ENCODE data around the gene MEOX1. TPM values are rescaled to one million over a fixed set of nuclear protein-coding genes. Genes with fewer than 3 reads are reported as not detected.
"Not testable (repeated sequence)": the region's sequence is repeated elsewhere in the genome, so short reads cannot be mapped to it uniquely, and the experiment has no call there.

MEOX1 gene
- not detected in 2 replicates for total RNA-seq (2014; rRNA removed; shearing (Covaris generic))
- not detected in 2 replicates for polyA plus RNA-seq (2015; cell fraction: cytosol; rRNA removed)
- not detected in 2 replicates for polyA plus RNA-seq (2015; cell fraction: nucleus; rRNA removed)

DNA sequence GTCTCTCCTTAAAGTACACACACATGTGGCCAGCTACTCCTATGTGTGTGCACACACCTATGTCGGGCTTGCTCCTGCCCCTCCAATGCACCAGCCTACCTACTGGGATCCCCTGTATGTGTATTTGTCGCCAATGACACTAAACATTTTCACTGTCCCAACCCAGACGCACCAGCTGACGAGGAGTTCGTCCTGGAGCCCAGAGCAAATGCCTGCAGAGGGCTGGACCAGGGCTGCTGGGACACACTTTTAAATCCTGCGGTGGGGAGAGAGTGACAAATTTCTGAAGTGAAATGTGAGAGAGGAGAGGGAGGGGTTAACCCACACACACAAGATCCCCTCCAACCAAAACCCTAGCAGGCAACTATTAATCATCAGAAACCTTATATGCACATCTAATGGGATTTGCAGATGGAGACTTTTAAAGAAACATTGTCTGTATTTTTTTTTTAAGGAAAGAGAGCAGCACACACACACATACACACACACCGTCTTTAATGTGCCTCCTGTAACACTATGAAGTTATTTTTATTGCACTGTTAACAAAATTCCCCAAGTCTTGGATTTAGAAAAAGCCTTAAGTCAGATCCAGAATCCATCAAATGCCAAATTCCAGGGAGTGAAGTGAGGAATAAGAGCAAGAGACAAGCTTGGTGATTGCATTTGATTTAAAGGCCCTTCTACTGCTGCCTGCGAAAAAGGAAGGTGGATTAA is at the start of gene MEOX1:
TSS of gene MEOX1 (minus strand) at position 224 of the 714 bp plus-strand sequence. CDS start 388 bp downstream, outside the sequence.
- DNase-seq (ENCODE audit: low read depth): peak; percentile 80

DNA sequence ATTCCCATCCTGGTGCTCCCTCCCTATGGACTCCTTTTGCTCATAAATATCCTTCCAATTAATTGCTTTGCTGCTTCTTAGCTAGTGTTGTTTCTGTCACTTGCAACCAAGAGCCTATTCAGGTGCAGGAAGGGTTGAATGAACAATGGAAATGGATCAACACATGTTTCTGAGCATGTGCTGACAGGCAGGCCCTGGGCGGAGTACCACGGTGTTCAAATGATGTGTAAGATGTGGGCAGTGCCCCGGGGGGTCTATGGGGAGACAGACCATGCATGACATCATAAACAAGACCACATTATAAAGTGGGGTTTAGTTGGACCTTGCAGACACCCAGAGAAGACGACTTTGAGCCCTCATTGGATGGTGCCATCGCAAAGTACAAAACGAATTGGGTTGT is 48.4 kb upstream of the MEOX1 start:
- DNase-seq (ENCODE audit: low read depth): no peak

DNA sequence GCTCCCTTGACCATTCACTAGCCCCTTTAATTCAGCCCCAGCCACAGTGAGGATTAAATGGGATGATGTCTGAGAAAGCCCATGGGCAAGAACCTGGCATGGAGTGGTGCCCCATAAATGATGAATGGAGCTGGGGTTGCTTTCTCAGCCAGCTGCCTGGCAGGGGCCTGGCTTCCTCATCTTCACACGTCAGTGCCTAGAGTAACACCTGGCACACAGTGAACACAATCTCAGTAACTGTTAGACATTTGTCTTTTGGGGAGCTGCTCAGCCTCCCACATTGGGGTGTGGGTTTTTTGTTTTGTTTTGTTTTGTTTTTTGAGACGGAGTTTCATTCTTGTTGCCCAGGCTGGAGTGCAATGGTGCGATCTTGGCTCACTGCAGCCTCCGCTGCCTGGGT is 47.5 kb upstream of the MEOX1 start:
- DNase-seq (ENCODE audit: low read depth): no peak

DNA sequence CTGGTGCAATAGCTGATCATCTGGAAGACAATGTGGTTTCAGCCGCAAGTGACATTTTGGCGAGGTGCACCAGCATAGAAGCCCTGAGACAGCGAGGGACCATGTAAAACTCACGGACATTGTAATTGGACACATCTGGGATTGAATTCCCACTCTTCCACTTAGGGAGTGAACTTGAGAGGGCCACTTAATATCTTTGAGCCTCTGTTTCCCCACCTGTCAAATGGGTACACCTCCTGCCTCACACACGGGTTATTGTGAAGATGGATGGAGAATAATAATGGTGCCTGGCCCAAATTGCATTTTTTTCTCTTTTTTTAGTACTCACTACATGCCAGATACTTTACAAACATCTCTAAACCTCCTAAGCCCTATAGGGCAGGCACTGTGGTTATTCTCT is 45.5 kb upstream of the MEOX1 start:
- no peak for DNase-seq (ENCODE audit: low read depth)

DNA sequence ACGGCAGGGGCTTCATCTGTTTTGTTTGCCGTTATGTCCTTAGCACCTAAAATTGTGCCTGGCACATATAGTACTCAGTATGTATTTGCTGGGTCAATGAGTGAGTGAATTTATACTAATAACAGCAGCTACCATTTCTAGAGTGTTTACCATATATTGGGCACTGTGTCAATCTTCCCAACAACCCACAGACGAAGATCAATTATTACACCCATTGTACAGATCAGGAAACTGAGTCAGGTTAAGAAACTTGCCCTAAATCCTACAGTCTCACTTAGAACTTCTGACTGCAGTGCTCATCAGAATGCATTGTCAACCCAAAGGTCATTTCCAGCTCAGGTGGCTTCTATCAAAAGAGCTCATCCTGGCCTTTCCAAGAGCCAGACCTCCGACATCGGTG is 44.5 kb upstream of the MEOX1 start:
- no peak for DNase-seq (ENCODE audit: low read depth)

DNA sequence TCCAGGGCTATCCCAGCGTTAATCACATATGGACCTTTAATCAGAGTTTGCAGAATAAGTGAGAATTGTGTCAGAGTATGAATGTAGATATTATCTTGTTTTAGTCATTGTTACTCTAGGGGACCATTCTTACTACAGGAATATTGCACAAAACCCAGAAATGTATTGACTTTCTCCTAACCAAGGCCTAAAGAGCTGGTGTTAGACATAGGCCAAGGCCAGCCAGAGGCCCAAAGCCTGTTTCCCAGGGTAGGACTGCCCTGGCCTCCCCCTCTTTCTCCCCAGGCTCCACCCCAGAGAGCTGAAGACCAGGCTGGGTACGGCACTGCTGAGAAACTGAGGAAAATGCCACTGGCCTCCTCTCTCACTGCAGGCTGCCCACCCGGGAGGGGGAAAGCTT is 41.9 kb upstream of the MEOX1 start:
- DNase-seq (ENCODE audit: low read depth): no peak

DNA sequence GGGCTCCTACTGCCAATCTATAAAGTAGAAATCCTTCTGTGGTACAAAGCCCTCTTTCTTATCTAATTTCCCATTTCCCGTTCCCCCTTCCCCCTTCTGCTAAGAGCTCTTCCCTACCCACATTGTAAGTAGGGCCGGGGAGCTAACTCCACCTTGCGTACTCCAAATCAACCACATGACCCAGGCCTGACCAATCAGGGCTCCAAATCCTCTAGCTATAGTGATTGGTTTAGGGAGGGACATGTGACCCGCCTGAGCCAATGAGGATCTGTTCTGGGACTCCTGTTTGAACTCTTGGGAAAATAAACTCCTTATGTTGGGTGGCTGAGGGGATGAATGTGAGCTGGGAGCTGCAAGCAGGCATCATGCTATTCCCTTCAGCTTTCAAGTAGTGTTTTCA is 40.9 kb upstream of the MEOX1 start:
- no peak for DNase-seq (ENCODE audit: low read depth)

DNA sequence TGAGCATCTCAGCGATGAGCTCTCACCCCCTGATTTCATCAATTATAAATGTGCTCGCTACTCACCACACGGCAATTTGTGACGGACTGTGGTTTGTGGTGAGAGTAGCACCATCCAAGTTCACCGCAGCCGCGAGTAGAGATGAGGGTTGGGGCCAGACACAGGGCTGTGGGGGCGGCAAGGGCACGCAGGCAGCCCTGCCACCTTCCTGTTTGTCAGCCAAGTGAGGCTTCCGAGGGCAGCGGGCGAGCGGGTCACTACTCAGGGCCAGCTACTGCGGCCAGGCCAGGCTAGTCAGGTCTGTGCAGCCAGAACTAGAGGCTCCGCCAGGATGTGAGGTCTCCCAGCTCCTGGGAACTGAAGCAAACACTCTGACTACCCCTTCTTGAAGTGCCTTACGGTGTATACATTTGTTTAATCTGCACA is 39.6 kb upstream of the MEOX1 start:
- DNase-seq (ENCODE audit: low read depth): peak; percentile 92

DNA sequence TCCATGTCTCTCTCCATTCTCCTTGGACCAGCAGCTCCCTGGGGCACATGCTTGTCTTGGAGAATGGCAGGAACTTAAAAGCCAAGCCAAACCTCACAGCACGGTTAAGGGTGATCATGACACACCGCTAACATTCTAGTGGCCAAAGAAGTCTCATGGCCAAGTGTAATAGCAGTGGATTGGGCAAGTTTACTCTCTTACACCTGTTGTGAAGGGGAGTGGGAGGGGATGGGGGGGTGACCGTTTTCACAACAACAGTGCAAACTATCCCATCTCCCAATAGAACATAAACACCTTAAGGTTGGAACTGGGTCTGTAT is 37.7 kb upstream of the MEOX1 start:
- no peak for DNase-seq (ENCODE audit: low read depth)

DNA sequence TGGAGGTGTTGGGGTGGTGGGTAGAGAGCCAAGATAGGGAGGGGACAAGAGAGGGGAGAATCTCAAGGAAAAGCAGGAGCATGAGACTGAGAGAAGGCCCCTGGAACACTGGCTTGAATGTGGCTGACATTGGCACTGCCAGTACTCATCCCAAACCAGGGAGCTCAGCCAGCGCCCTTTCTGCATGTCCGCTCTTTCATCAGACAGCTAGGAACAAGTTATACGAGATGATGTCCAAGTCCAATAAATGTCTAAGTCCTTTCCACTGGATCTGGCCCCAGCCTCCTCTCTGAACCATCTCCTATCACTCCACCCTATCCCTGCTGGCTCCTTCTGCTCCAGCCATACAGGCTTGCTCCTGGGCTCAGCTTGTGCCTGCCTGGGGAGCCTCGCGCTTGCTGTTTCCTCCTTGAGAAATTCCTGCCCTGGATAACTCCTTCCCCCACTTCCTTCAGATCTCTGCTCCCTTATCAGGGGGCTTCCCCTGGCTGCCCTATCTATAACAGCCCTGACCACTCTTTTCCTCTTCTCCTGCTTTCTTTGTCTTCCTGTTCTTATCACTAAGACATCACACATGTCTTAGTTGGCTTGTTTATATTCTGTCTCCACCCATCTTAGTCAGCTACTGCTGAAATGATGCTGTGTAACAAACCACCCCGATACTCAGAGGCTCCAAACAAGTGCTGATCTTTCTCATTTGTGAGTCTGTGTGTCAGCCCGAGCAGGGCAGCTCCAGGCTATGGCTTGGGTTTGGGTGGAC is 37.1 kb upstream of the MEOX1 start:
- no peak for DNase-seq (ENCODE audit: low read depth)

DNA sequence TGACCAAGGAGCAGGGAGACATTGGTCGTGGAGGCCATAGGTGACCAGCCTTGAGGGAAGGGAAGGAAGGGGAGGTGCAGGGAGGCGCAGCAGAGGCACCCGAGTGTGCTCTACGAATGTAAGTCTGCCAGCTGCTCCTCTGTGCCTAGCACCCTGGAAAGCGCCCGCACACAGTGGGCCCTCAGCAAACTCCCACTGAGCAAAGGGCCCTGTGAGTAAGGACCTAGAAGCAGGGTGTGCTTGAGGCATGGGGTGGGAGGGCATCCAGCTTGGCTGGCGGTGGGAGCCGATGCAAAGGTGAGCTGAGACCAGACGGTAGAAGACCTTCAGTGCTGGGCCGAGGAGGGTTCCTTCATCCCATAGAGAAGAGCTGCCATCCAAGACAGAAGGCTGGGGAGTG is 36.2 kb upstream of the MEOX1 start:
- DNase-seq (ENCODE audit: low read depth): no peak

DNA sequence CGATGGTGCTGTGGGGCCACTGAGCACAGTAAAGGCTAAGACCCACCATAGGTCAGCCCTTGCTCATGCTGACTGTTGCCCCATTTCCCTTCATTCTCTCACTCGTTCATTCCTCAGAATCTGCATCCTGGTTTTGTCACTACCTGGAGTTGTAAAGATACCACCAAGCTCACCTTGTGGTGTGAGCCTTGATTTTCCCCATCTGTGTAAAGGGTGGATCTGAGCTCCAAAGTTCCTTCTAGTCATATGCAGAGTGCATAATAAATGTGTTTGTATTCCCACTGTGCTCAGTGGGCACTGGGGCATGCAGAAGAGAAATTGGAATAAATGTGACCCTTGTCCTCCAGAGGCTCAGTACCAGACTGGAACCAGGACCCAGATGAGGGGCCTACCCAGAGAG is 35.2 kb upstream of the MEOX1 start:
- no peak for DNase-seq (ENCODE audit: low read depth)

DNA sequence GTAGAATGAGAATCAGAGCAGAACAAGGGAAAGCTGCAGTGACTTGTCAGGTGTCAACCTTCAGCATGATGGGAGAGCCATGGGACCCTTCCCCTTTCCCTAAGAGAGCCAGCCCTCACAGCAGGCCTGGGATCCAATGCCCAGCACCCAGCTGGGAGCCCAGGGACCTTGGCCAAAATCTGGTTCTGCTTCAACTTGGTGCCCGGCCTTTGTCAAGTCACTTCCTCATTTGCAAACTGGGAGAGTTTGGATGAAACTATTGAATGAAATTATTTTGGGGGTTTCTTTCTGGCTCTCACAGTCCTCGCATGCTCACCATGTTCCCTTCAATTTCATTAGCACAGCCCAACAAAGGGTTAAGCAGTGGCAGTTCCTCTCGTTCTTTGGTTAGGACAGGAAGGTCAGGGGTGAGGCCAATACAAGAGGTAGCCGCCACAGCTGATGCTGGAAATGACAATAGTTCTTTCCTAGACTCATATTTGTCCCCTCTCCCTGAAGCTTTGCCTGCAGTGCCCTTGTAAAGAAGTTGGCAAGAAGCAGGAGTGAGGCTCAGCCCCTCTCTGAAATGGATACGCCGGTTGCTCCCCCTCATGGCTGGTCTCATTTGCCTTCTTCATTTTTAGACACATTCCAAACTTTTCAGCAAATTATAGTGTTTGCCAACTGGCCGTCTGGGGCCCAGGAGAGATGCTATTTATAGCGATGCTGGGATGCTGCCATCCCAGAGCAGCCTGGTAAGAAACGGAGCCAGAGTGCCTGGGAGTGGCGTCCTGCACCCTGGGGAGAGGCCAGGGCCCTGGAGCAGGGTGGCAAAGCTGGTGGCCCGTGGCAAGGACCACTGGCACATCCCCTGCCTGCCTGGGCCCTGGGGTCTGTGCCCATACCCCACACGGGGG is 34.5 kb upstream of the MEOX1 start:
- DNase-seq (ENCODE audit: low read depth): no peak

DNA sequence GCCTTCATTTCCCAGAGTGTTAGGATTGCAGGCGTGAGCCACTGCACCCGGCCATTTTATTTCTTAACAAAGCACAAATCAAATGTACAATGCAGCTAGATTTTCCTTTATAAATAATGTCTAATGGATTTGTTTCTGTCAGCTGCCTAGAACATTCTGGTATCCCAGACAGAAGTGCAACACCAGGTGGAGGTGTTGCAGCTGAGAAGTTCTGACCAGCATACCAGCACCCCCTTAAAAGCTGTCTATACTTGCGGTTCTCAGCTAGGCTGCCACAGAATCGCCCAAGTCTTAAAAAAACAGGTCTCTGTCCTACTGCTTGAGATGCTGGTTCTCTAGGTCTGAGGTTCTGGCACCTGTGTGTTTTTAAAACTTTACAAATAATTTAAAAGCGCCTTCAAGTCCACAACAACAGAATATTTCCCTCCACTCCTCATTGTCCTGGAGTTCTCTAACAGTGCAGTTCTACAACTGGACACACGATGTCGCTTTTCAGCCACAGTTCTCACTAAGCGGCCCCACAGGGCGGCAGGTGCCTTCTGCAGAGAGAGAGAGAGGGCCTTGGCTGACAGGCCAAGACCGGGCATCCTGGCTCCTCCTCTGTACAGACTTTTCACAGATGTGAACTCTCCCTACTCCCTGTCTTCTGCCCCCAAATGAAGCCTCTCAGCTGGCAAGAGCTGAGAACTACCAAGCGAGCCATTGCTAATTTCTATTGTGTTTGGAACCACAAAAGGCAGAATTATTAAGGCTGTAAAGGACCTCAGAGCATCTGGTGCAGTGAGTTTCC is 32.6 kb upstream of the MEOX1 start:
- peak; percentile 74 for DNase-seq (ENCODE audit: low read depth)

DNA sequence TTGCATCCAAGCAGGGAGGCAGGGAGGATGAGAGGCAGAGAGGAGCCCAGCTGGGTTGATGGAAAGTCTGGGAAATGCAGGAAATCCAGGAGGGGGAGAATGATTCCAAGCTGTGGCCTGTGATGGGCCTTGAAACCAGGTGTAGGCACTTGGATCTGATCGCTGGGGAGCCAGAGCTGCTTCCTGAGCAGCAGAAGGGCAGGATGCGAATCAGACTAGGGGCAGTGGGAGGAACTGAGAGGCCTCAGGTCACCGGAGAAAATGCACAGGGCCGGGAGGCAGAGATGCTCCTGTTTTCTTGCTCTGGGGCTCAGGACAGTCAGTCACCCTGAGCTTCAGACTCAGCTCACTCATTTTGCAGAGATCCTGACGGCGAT is 29.6 kb upstream of the MEOX1 start:
- no peak for DNase-seq (ENCODE audit: low read depth)

DNA sequence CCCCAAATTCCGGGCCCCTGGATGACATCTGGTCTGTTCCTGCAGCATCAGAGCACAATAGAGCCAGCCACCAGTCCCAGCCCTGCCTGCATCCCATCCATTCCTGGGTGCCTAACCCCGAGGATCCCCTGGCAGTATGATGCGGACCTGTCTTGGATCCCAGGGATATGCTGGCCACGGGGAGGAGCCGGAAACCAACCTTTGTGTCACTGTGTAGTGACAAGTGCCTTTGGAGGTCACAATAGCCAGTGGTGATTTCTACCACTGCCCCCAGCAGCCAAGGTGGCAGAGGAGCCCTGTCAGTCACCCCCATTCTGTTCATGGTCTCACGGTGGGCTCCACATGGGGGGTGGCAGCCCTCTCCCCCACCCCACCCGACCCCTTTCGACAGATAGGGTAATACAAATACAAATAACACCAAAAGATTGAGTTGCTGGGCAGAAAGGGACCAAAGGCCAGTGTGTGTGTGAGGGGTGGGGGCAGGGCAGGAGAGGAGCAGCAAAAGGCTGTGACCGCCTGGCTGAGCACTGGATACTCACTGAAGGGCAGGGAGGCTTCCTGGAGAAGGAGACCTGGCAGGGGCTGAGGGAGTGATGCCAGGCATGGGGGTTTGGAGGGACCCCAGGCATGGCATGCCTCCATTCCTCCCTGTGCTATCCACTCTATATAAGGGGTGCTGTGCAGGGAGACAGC is 29.0 kb upstream of the MEOX1 start:
- no peak for DNase-seq (ENCODE audit: low read depth)

DNA sequence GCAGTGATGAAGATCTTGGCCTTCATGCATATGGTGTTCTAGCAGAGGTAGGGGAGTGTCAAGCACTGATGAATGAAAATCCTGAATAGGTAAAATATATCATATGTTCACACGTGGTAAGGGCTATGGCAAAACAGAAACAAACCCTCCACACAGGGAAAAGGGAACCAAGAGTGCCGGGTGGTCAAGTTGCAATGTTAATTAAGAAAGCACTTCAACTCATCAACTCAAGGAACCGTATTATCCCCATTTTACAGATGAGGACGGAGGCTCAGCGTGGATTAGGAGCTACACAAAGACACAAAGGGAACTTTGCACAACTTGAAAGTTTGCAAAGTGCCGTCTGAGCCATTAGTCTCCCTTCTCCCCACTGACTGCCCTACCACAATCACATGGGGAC is 28.1 kb upstream of the MEOX1 start:
- no peak for DNase-seq (ENCODE audit: low read depth)

DNA sequence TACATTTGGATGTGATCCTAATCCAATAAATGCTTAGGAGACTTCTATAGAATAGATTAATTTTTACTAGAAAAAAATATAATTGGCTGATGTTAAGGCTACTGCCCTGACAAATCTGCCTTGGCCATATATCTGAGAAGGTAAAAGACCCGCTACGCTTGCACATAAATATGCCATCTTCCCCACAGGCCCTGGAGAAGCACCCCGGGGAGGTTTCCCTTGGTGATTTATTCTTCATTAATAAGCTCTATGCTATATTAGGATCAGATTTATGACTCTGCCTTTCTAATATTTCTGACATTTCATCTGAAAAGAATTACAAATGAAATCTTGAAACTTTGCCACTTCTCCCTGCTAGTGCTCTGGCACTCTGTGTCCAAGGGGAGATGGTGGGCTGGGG is 27.4 kb upstream of the MEOX1 start:
- DNase-seq (ENCODE audit: low read depth): no peak

DNA sequence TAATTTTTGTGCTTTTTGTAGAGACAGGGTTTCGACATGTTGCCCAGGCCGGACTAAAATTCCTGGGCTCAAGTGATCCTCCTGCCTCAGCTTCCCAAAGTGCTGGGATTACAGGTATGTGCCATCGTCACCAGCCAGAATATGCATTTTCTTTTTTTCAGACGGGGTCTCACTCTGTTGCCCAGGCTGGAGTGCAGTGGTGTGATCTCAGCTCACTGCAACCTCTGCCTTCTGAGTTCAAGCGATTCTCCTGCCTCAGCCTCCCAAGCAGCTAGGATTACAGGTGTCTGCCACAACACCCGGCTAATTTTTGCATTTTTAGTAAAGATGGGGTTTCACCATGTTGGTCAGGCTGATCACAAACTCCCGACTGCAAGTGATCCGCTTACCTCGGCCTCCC is 25.2 kb upstream of the MEOX1 start:
- not testable (repeated sequence) for DNase-seq (ENCODE audit: low read depth)

DNA sequence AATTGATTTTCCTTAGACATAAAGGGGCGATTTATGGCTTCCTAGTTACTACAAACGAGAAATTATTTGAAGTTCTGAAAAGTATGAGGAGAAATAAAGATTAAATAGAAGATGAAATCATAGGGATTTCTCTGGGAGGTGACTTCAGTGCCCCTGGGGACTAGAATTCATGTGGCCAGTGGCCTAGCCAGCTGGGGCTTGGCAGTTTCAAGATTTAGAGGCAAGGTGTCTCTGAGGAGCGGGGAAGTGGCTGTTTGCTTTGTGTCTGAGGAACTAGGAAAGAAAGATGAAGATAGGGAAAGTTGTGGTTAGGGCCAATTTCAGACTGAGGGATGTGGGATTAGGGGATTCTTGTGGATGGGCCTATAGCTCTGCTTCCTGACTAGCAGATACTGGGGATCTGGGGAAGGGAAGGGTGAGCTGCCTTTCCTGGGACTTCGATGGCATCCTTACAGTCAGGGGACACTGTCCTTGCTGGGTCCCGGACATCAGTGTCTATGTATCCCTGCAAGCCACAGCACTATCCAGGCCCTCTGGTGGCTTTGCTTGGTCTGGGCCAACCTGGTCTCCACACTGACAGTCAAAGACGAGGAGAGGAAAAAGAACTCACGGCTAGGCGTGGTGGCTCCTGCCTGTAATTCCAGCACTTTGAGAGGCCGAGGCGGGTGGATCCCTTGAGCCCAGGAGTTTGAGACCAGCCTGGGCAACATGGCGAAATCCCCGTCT is 22.4 kb upstream of the MEOX1 start:
- no peak for DNase-seq (ENCODE audit: low read depth)
